HG03066 (cell line): ENCODE results near the gene GARNL3.

Source experiments
- ATAC-seq: cut with Tn5 transposase; IDR thresholded peaks from one replicate; pipeline ENCODE4 v1.9.1; 2021; ENCODE audit warnings: low read depth; ENCODE audit not compliant: unreplicated experiment

Gene GARNL3

DNA sequence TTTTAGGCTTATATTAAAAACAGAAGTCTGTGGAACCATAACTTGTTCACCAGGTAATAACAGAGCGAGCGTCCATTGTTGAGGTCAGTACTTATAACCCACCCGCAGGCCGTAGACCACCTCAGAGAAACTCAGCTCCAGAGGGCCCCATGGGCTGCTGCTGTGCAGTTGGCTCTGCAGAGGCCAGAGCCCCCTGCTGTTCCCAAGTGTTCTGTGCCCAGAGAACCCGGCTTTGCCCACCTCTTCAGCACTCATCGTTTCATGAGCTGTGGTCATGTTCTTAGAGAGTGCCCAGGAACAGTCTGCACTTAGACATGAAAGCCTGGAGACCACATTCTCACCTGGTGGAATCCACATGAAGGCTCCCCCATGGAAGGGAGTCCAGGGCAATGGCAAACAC, 82.0 kb downstream of the GARNL3 start:
- no peak for ATAC-seq

DNA sequence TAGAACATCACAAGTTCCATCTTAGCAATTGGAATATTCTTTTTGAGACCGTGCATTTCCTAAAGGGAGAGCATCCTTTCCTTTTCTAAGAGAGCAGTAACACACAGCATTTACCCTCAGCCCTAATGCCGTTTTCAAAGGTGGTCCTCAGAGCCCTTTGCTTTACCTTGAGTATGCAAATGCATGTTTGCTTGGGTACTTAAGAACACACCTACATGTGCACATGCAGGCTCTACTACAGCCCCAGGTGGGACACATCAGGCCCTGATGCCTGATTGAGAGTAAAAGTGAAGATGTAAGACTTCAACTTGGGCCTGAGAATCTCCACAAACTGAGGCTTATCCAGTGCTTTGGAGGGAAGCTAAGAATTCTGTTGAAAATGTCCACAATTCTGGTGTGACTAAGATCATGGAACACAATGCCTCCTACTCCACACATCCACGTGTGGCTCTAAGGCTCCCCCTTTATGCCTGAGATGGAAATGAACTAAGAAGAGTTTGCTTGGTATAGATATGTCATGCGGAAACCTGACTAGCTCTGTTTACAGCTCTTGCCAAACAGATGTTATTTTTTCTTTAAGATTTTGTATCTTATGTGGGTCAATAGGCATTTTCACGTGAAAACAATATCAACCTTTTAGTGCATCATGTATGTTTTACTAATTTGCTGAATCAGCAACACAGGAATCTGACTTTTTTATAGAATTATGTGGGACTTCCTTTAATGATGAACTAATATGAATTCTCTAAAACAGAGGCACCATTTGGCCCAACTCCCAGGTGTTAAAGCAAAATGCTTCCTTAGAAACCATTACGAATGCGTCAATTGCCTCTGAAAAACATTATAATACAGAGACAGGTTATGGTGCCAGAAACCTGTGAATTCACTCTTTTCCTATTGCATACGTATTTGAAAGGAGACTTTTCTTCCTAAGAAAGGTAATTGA, 83.5 kb downstream of the GARNL3 start:
- ATAC-seq = no peak

DNA sequence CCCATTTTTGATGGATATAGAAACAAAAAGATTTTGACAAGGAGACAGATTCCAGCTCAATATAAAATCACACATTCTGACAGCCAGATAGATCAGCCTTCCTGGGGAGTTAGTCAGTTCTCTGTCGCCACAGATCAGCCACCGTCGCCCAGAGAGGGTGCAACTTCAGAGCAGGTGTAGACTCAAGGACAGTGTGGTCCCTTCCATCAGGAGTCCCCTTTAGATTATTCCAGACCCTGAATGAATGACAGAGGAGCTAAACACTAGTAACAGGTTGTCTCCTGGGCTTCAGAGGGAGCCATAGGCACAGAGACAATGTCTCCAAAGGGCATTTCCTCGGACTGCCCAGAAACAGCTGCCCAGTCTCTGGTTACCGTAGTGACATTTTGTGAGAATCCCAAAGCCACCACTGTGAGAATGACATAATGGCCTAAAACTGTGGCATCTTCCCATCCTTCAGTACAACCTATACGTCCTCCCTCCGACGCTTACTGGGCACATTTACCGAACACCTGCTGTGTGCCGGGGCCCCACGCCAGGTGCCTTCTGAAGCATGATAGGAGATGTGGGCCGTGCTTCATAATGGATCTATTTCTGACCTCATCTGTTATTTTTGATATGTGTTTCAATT, 85.0 kb downstream of the GARNL3 start:
- ATAC-seq = no peak

DNA sequence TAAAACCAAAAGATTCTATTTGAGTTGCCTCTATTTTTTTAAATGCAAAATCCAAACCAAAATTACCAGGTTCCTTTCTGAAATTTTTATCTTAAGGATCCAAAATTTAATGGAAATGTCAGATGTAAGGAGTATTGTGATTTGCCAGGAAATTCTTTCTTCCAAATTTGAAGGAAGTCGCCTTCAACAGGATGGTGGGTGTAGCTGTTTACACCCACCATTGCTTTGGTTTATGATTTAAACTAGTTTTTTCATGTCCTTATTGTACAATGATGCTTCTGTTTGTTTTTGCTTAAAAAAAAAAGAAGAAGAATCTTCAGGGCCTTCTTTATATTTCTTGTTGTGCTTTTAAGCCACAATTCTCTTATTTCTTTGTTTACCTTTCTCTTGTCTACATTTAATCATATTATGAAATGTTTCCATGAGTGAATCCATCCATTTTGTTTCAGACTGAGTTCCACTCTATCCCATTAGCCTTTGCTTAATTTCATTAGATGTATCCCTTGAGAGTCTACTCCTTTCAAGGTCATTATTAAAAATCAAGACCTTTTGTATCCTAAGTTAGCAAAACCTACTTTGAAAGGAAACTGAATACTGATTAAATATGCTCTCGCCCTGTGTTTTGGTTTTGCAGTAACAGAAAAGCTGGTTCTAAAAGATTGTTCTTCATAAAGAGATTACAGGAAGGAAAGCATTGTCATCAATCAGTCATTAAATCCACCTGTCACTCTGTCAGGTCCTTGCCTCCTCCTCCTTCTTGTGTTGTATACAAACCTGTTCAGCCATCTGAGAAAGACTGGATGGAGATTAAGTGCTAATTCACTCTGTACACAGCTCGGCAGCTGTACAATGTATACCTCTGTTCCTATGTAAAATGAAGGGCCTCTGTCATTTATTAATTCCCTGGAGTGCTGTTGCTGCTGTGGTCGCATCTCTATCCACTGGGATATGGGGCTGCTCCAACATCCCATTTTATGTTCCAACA, 86.9 kb downstream of the GARNL3 start:
- no peak for ATAC-seq

DNA sequence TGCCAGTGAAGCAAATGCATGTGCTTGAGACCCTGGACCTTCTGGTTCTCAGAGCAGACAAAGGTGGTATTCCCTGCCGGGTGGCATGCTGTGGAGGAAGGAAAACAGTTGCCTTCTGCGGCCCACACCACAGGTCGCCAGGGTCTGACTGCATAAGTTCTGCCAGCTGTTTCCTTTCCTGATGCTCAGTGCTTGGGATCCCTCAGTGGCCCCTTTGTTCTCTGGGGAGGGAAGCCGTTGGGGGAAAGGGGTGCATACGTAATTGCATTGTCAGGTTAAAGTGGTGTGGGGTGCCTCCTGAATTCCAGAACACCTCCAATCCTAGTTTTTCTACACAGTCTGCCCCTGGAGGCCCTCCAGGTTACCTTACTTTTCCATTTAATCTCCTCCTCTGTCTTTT, 89.3 kb downstream of the GARNL3 start:
- ATAC-seq = no peak

DNA sequence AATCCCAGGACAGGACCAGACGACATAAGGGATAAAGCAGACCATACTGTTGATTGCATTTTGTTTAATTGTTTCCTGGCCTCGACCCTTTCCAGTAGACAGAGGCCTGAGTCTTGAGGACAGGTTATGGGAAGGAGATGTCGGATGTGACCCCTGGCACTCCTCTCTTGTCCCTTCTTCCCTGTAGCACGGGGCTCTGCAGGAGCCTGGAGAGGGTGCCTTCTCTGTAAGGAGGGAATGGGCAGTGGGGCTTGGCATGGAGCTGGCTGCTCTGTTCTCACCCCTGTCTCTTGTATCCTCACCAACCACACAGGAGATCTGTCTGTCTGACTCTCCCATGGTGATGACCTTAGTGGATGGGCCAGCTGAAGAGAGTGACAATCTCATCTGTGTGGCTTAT, 92.3 kb downstream of the GARNL3 start:
- no peak for ATAC-seq

DNA sequence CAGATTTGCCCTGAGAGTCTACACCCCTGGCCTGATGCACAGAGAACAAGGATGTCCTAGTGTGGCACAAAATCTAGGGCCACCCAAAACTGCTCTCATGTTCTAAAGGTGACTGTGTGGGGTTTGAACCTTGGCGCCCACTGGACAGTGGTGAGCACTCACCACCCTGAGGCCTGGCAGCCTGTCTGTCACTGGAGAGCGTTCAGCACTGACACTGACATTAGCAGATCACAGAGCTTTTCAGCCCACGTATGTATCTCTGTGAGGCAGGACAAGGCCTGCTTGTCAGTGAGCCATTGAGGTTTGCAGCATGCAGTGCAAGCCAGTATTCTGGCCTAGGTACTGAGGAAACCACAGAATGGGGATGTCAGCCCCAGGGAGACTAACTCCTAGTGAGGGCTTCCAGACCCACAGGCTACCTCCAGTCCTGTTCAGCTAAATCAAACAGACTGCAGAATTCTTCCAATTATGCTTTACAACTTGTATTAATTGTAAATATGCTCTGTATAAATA, 93.5 kb downstream of the GARNL3 start:
- ATAC-seq = no peak

DNA sequence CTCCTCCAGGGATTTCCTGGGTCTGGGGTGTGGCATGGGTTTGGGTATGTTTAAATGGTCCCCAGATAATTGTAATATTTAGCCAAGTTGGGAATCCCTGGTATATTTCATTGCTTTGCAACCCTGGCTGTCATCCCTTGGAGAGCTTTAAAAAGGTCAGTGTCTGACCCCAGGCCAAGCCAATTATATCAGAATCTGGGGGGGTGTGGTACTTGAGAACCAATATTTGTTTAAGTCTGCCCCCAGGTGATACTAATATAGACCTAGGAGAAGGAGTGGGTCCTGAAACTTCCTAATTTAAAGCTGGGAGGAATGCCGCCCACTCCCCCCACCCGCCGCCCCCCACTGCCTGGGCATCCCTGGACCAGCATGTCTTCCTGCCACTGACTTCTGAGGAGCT, 94.2 kb downstream of the GARNL3 start:
- no peak for ATAC-seq

DNA sequence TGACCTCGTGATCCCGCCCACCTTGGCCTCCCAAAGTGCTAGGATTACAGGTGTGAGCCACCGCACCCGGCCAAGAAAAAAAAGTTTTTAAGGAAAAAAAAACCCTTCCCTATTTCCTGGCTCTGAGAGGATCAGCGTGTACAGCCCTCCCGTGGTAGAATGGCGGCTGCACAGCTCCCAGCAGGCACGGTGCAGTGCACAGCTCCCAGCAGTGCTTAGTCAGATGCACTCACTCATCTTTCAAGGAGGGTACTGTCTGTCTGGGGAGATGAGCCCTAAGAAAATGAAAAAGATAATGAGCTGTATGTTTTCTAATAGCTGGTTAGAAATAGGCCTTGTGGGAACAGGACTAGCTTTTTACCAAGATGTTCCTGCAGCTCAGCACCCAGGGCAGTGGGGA, 95.7 kb downstream of the GARNL3 start:
- no peak for ATAC-seq

DNA sequence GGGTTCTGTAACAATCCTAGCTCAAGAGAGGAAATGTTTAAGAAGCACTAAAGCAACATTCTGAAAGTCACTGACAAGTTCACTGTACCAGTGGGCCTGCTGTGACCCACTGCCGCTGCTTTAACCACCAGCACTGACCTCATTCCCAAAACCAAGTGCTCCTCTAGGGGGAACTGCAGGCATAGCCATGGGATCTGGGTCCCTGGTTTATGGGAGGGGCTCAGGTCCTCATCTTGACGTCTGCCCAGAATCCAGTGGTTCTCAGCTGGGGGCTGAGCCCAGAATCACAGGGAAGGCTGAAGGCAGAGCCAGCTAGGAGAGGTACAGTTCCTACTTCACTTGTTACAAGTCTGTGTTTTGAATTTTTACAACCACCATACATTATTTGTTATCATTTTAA, 96.3 kb downstream of the GARNL3 start:
- no peak for ATAC-seq

DNA sequence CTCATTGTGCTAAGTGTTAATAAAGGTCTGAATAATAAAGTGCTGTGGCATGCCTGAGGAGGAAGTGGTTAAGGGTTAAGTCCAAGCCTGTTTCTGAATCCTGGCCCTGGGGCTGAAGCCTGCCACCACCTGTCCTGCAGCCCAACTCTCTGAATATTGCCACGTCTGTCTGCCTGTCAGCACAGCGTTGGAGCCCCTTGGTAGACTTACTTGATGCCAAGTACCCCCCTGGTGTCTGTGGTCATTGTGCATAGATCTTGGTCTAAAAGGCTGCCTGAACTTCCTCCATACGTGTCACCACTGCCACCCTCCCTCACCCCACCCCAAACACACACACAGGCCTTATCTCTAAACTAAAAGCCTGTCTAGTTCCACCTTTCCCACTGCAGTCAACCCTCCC, 97.0 kb downstream of the GARNL3 start:
- no peak for ATAC-seq

DNA sequence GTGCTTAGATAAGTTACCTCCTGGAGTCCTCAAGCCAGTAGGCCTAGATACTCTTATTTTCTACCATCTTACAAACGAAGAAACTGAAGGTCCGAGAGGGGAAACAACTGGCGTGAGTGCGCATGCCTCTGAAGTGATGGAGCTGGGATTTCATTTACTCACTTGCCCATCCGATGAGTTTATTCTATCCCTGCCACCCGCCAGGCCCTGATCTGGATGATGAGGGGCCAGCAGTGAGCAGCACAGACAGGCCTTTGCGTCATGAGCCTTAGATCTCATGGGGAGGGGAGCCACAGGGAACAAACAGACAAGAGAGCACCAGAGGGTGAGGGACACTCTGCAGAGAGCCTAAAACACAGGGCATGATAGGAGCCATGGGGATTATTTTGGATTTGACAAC, 98.3 kb downstream of the GARNL3 start:
- ATAC-seq = no peak

DNA sequence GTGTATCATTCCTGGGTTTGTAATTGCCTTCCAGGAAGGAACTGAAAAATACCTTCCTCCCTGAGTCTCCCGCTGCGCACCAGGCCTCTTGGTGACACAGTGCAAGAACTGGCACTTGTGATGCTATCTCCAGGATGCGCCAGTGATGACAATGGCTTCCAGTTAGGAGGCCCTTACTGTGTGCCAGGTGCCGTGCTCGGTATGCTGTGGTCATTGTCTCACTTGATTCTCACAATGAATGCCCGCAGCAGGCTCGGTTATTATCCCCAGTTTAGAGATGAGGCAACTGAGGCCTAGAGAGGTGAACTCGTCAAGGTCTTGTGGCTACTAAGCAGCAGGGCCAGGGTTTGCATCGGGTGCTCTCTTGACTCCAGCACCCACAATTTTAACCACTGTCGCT, 100.9 kb downstream of the GARNL3 start:
- ATAC-seq = no peak

DNA sequence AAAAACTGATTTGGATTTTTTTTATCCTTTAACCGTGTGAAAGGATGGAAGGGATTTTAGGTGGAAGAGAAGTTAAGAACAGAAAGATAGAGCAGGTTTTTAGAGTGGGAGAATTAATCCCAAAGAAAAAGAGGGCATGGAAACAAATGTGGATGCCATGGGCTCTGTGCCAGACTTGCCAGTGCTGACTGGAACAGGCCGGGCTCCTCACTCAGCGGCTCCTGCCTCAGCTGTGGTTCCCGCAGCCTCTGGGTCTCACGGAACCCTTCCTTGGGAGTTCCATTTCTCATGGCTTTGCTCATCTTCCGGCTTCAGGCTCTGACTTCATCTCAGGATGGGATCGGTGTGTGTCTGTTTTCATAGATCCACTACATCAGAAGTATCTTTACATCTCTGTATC, 102.0 kb downstream of the GARNL3 start:
- ATAC-seq = no peak

DNA sequence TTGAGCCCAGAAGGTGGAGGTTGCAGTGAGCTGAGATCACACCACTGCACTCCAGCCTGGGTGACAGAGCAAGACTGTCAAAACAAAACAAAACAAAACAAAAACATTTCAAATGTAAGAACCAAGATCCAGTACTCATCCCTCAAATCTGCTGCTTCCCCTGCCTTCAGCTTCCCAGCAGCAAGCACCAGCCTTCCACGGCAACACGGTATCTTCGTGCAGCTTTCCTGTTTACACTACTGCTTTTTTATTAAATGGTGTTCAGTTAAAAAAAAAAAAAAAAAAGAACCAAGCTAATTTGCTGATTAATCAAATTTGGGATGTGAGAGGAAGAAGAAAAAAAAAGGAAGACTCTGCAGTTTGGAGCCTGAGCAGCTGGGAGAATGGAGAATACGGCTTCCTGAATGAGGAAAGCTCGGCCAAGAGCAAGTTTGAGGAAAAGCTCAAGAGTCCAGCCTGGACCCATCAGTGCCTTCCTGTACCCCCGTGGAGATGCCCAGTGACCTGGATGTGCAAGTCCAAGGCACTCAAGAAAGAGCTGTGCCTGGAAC, 104.4 kb downstream of the GARNL3 start:
- ATAC-seq = no peak

DNA sequence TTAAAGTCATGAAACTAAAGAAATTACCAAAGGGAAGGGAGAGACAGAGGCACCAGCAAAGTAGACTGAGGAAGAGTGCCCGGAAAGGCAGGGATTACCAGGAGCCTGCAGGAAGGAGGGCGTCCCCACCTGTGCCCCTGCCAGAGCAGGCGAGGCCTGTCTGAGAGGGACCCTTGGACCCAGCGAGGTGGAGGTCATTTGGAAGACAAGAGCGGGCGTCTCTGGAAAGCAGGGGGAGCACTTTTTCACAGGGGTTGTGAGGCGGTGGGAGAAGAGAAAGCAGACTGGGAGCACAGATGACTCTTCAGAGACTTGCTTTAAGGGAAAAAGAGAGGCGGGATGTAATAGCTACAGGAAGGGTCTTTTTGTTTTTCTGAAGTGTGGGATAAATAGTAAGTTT, 104.9 kb downstream of the GARNL3 start:
- no peak for ATAC-seq

DNA sequence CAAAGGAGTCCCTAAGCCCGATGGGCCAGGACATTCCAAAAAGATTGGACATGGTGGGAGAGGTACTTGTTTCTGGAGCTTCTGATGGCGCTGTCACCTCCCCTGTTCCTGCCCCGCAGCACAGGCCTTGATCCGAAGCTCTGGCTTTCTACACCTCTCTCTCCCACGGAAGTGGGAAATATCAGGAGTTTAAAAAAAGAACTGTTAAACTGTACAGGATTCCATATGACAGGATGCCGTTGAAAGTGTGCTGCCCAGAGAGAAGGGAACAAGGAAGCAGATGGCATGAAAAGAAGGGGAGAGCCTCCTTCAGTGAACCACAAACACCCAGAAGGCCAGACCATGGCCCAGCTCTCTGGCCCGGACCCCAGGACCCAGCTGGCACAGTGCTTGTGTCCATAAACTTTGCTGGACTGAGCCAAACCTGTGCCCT, 105.6 kb downstream of the GARNL3 start:
- ATAC-seq = no peak

DNA sequence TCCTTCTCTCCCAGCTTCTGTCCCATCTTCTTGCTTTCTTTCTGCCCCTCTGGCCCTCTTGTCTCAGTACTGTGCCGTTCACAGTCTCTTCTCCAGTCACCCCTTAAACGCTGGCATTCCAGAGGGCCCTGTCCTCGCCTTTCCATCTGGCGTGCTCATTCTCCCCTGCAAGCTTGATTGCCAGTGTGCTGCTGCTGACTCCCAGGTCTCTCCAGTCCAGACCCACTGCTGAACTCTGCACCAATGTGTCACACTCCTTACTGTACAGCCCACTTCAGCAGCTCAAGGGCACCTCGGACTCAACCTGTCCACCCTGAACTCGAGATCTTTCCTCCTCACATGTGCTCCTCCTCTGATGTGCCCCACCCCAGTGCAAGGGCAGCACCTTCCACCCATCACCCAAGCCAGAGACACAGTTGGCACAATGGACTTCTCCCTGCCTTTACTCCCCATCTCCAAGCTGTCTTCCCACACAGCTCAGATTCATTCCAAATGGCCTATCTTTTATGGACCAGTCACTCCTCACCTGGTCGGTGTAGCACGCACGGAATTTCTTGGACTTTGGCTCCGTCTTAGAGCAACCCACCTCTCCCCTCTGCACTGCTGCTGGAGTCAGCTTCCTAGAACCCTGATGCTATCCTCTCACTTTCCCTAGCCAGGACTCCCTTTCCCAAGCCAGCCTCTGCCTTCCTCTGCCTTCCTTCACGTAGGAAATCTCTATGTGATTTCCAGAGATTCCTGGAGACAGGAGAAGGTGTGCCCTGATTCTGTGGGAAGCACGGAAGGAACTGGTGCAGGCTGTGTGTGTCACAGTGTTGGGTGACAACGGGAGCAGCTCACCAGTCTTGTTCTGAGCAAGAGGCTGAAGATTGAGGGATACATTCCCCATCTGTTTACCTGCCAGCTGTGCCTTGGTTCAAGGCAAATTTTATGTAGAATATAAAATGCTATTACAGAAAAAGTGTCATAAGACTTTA, 106.4 kb downstream of the GARNL3 start:
- ATAC-seq = no peak

DNA sequence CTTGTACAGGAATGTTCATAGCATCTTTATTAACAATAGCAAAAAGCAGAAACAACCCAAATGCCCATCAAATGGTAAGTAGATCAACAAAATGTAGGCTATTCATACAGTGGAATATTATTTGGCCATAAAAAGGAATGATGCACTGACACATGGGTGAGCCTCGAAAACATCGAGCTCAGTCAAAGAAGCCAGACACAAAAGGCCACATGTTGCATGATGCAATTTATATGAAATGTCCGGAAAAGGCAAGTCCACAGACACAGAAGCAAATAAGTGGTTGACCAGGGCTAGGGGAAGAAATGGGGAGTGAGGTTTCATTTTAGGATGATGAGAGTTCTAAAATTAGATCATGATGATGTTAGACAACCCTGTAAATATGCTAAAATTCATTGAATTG, 115.9 kb downstream of the GARNL3 start:
- no peak for ATAC-seq
